Activated CD4-positive, alpha-beta T cell treated with anti-CD3 and anti-CD28 coated beads, Interleukin-2, amount 50 U/mL, for 24 hours (primary cell): Measurements from ENCODE around the gene EDN3.
"Not testable (repeated sequence)": the region's sequence is repeated elsewhere in the genome, so short reads cannot be mapped to it uniquely, and the experiment has no call there.

Experiments
- DNase-seq, 2 donors: peaks; one replicate each; pipeline ENCODE4 v3.0.0-alpha.2; 2020; ENCODE audit warnings: low read depth in 1 of 2, low spot score in 1 of 2

Gene EDN3

DNA sequence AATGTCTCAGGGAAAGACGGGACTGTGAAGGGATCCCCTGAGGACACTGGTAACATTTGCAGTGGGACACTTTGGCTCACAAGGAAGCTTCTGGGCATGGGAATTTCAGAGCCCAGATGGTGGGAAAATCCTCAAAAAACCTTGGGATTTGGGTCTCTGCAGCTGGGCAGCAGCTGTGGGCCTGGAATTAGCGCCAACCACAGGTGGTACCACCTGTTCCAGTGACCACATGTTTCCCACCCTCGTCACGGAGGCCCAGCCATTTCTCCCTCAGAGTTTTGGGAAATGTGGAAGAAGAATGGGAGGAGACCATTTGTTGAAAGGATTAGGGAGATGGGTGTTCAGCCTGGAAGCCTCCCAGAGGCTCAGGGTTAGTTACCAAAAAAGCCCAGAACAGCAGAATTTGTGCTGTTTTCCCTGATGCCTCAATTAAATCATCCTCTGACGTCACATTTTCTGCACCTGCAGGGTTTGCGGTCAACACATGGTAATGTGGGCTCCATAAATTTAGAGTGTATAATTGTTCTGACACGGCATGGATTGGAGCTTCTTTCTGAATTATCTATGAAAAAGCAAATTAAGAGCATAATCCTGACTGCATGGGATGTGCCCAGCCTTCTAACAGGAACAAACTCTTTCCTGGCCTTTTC, 34.4 kb downstream of the EDN3 start:
- DNase-seq = no peak

DNA sequence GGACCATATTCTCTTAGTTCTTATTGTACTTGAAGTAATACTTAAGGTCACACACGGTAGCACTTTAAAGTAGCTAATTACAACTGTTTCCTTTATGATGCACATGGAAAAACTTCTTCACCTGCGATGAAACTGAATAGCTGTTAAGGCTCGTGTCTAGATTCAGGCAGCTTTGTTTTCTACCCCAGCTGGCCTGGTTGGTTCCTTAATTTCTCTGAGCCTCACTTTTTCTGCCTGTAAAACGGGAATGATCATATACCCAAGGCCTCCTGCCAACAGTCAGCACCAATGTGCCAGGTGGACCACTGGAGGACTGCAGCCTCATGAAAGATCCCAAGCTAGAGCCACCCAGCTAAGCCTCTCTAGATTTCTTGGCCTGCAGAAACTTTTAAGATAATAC, 35.0 kb downstream of the EDN3 start:
- no peak for DNase-seq

DNA sequence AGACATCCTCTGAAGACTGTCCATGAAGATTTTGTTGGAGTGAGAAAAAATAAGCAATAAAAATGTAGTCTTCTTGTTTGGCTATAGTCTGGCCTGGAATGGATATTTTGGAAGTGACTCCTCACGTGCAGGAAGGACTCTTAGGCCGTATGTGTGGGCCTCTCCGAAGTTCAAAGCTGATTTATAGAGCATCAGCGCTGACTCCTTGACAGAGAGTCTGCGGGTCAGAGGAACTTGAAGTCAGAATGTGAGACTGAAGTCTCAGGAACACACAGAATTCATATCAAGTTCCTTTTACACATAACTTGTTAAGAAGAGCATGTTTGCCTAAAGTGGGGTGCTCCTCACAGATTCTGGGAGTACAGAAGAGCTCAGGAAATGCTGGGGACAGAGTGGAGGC, 36.1 kb downstream of the EDN3 start:
- no peak for DNase-seq

DNA sequence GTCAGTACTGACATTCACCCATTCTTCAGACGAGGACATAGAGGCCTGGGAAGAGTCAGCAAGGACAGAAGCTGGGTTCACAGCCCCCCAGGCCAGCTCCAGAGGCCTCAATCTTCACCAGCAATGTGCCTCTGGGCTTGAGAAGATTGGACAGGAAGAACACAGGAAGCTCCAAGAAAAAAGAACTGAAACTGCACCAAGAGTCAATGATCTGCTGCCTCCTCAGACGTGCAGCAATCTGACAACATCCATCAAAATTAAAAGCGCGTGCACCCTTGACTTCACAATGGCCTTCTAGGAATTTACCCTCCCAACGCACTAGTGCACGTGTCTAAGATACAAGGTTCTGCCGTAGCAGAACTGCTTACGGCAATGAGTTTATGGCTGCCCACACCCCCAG, 38.0 kb downstream of the EDN3 start:
- not testable (repeated sequence) for DNase-seq

DNA sequence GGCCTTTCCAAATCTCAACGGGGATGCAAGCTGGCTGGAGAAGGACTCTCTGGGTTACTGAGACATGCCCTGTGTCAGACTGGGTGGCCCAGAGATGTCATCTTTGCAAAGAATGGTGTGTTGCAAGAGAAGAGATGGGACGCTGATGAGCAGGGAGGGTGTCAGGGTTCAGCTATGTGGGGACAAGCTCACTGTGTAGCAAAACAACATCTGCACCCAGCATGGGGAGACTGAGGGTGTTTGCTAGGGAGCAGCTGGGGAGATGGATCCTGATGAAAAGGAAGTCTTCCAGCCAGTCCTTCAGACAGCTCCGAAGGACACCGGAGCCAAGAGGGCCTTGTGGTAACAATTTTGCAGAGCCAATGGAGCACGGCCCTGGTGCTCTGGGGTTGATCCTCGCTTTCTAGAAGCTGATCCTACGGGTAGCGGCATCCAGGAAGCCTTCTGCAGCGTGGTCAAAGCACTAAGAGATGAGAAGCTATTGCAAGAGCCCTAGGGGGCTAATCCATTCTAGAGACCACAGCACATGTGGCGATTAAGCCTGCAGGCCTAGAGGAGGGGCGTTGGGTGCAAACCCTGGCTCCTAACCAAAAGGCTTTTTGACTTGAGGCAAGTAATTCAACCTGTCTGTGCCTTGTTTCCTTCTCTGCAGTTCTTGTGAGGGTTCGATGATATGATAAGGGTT, 39.9 kb downstream of the EDN3 start:
- no peak for DNase-seq

DNA sequence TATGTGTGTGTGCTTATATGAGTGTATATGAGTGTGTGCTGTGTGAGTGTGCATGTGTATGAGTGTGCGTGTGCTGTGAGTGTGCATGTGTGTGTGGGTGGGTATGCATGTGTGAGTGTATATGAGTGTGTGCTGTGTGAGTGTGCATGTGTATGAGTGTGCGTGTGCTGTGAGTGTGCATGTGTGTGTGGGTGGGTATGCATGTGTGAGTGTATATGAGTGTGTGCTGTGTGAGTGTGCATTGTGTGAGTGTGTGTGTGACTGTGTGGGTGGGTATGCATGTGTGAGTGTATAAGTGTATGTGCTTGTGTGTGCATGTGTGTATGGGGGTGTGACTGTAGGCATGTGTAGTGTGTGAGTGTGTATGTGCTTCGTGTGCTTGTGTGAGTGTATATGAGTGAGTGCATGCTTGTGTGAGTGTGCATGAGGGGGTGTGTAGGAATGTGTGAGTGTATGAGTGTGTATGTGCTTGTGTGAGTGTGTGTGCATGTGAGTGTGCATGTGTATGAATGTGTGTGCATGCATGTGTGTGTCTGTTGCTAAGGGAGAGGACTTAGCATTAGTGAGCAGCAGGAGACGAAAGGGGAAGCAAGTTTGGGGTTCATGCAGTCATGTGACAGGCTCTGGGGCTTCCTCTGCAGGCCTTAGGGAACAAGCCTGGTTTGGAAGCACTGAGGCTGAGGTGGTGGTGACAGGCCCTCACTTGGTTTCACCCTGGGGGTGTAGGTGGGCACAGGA, 41.0 kb downstream of the EDN3 start:
- not testable (repeated sequence) for DNase-seq

DNA sequence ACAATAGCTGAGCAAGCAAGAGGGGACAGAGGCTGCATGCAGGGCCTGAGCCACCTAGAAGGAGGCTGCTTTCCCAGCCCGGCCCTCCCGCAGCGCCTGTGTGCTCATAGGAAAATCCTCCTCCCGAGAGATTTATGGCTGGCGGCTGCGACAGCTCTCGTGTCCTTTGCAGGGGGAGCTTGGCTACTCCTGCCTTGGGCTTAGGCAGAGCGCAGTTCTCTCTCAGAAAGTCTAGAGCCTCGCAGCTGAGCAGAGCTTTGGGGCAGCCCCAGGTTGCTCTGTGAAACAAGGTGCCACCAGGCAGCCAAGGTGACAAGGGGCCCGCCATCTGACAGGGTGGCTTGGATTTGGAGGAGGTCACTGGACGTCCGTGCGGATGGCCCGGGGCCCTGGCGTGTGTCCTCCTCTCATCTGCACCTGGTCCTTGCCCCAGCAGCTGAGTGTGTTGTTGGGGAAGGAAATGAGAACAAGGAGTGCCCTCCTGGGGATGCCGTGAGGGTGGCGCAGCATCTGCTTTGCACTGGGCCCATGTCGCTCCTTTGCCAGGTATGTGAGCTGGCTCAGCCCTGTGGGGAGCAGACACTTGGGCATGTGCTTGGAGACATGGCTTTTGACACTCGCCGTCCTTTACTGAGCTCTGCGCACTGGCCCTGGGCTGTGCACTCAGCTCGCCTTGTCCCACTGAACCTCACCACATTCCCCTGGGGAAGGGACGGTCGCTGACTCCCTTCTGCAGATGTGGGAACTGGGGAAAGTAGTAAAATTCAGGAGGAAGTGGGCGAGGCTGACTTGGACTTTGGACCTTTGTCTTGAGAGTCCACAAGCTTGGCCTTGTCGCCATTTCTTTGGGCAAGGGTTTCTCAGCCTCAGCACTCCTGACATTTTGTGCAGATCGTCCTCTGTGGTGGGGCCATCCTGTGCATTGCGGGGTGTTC, 41.9 kb downstream of the EDN3 start:
- no peak for DNase-seq

DNA sequence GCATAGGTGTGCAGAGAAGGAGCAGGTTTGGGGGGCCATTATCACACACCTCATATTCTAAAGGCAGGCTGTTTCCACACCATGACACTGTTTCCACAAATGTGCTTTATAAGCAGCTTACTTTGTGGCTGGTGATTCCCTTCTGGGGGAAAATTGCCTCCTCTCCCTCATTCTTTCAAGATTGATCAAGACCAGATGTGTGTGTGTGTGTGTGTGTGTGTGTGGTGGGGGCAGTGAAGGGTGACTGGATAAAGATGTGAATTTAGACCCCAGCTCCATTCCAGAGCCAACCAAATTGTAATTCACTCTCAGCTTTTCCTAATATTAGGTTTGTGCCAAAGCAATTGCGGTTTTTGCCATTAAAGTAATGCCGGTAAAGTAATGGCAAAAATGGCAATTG, 45.6 kb downstream of the EDN3 start:
- no peak for DNase-seq

DNA sequence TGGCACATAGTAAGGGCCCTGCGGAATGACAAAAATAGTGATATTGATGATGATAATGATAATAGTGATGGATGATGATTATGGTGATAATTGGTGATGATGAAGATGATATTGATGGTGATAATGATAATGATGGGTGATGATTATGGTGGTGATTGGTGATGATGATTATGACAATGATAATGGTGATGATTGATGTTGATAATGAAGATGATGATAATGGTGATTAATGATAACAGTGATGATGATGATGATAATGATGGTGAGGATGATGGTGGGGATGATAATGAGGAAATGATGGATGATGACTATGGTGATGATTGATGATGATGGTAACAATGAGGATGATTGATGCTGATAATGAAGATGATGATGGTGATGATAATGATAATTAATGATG, 48.9 kb downstream of the EDN3 start:
- DNase-seq = no peak

DNA sequence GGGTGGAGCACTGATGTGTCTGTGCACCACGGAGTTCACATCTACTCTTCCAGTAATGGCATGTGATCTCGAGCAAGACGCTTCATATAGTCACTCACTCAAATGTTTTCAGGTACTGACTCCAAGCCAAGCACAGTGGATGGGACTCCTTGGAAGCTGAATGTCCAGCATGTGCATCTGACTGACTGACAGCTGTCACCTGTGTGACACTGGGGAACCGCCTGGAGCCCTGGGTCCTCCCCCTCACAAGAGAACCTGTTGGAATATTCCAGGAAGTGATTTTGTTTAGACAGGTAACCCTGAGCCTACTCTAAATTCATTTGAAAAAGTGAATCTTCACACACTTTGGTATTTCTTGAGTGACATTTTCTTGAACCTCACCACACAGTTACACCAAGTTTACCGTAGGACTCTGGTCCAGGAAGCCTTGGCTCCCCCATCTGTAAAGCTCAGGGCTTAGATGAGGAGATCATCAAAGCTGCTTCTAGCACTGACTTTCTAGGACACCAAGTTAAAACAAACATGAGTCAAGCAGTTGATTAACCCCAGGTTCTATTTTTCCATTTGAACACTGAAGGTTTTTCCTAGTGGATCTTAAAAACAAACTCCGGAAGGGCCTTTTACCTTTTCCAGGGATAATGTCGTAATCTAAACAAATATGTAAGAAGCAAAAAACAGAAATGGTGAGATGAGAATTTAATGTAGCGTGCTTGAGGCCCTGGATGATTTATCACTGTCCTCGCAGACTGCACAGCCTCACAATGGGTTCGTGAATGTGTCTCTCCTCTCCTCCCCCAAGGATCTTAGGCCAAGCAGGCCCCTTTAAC, 50.1 kb downstream of the EDN3 start:
- no peak for DNase-seq

DNA sequence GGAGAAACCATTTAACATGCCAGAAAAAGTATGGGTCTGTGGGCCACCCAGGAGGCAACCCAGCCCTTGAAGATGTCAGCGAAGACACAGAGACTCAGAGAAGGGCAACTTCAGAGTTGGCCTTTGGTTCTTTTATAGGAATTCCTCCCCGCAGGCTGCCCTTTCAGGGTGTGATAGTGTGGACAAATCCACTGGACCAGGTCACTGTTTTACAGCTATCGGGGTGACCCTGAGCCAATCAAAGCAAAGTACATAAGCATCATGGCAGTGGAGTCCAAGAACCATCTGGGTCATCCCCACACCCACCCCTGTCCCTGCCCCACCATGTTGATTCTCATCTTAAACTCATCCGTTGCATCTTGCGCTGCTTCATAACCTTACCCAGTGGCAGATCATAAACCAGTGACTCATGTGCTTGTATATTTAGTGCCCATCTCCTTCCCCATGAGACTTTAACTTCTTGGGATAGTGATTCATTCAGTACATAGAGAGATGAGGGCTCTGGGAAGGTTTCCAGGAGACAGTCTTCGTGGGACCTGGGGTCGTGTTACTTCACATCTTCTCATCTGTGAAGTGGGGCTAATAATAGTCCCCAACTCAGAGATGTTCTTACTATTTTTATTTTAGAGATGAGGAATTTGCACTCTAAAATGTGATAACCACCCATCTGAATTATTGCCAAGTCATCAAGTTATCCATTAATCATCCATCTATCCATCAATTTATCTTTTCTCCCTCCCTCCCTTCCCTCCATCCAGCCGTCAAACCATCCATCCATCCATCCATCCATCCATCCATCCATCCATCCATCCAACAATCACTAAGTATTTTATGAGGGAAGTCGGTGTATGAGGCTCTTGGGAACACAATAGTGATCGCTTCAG, 51.0 kb downstream of the EDN3 start:
- no peak for DNase-seq

DNA sequence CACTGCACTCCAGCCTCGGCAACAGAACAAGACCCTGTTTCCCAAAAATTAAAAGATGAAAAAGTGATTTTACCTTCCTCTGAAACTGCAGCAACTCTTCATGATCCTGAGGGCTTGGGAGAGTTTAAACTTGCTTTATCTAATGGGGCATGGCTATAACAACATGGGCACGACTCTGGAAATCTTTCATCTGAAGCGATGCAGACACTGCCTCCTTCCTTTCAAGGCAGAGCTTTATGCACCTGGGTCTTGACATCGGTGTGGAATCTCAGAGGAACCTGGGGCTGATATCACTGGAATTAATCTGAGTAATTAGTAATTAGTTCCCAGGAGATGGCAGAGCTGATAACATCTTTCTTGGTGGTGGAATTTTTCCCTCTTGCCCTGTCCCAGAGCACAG, 52.1 kb downstream of the EDN3 start:
- no peak for DNase-seq

DNA sequence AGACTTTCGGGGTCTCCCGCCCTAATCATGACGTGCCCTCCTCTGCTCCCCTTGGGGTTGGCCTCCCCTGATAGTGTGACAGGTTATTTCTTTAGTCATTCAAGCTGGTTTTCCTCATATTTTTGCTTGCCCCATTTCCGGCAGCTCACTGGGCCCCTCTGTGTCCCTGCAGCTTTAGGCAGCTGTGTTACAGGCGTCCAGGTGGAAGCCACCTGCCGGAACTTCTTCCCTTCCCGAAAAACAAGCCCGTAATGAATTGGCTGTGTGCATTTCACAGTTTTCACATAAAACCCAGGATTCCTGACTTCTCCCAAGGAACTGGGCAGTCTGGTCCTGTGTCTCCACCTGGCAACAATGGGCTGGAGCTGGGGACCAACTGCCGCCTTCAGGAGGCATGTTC, 52.6 kb downstream of the EDN3 start:
- no peak for DNase-seq

DNA sequence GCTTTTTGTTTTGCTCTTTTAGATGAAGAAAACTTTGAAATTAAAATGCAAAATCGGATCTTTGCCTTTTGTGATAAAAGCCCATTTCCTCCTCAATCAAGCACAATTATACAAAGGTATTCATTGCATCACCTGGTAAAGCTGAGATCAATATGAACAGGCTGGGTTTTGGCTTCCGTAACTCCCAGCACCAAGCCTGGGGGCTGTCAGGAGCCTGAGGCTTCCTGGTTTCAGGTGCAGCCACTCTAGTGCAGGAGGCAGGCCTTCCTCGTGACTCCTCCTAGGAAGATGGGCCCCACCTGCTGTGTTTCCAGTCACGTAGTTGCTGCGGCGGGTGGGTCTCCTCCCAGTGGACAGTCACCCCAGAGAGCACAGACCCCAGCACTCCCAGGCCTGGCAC, 54.0 kb downstream of the EDN3 start:
- no peak for DNase-seq

DNA sequence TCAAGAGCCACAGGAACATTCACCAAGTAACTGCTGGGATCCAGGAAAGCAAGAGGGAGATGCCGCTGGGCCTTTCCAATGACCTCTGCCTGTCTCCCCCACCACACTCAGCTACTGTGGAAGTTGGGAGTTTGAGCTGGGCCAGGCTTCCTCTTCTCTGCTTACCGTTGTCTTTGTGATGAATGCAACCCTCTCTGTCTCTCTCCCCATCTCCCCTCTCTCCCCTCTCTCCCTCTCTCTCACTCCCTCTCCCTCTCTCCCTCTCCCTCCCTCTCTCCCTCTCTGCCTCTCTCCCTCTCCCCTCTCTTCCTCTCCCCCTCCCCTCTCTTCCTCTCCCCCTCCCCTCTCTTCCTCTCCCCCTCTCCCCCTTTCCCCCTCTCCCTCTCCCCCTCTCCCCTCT, 54.8 kb downstream of the EDN3 start:
- no peak for DNase-seq

DNA sequence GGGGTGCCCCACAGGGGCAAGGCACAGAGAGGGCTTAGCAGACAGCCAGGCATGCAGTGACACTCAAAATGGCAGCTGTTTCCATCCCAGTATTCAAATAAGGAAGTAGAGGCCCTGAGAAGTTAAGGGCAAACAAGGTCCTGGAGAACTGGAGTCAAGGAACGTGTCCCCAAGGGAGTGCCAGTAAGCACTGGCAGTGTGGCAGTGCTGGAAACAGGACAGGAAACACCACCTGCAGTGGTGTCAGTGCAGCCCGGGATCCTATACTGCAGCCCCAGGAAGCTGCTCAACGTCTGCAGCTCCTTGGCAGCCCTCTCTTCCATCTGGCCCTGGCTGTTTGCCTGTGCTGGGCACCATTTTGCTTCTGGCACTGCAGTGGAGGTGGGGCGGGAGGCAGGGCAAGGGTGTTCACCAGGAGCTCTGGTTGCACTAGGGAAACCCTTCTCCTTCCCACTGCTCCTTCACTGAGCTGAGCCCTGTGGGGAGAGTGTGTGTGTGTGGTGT, 56.3 kb downstream of the EDN3 start:
- no peak for DNase-seq

DNA sequence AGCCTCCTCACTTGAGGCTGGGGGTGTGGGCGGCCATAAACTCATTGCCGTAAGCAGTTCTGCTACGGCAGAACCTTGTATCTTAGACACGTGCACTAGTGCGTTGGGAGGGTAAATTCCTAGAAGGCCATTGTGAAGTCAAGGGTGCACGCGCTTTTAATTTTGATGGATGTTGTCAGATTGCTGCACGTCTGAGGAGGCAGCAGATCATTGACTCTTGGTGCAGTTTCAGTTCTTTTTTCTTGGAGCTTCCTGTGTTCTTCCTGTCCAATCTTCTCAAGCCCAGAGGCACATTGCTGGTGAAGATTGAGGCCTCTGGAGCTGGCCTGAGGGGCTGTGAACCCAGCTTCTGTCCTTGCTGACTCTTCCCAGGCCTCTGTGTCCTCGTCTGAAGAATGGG, 58.4 kb downstream of the EDN3 start:
- DNase-seq = not testable (repeated sequence)

DNA sequence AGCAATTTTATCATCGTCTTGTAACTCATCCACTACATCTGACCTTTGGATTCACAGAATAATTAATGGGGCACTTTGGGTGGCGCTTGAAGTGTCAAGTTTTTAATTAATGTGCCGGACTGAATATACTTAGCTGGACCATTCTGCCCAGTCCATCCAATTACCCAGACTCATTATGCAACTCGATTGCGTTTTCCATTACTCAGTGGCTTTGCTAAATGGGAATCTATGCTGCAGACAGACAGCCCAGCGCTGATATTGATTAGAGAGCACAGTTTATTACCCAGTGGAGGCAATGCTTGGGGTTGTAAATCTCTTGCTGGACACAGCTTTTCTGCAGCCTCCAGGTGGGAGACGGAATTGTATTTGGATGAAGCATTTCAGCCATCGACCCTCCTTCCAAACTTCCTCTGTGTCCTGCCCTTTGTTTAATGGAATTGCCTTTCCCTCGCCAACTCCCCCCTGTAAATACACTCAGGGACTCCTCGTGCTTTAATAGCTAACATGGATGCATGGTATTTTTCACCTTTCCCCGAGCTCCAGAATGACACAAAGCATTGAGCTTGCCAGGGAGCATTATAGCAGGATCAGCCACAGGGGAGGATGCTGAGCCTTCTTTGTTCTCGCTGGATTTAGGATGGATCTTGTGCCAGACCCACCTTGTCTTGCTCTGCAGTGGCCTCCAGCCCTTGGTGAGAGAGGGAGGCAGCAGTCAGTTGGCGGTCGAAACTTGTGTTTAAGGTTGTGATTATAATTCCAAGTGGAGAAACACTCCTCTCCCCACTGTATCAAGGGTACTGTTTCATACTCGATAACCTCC, 59.7 kb downstream of the EDN3 start:
- no peak for DNase-seq
